ENCODE results near the gene AKAP6.

AKAP6 gene

DNA sequence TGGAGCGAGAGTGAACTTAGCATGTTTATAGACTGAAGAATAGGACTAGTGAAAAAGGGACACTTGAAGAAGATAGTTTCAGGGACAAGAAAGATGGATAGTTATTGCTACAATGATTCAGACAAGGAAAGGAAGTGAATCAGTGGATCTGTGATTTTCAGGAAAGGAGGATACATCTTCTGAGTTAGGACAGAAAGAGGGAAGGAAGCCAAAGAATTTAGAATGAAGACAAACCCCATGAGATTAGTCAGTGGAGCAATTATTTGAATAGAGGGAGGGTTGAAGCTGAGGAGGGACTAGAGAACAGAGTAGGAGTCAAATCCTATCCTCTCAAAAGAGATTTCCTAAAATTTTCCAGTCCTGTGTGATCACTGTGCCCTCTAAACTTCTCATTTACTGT lies 282.7 kb downstream of the AKAP6 start:
- Histone ChIP-seq H3K4me3 (ENCODE audit: low read length) (peak overlapping the region; percentile 6), H3K9ac (ENCODE audit: low read length) (no peak overlapping the region), H3K27me3 (replicated peaks; ENCODE audit: control insufficient read depth, insufficient read depth, low read length) (no peaks in the 10 kb centered on the region), H3K36me3 (ENCODE audit: control insufficient read depth, insufficient read depth, low read length, severe bottlenecking) (no peaks in the 10 kb centered on the region), H3K9me3 (ENCODE audit: control insufficient read depth, low read length) (no peaks in the 10 kb centered on the region), H3K4me1 (ENCODE audit: control insufficient read depth, insufficient read depth, low read length) (peaks cover 34% of the 10 kb centered on the region)
- DNase-seq (ENCODE audit: low read depth): peak; percentile 62

DNA sequence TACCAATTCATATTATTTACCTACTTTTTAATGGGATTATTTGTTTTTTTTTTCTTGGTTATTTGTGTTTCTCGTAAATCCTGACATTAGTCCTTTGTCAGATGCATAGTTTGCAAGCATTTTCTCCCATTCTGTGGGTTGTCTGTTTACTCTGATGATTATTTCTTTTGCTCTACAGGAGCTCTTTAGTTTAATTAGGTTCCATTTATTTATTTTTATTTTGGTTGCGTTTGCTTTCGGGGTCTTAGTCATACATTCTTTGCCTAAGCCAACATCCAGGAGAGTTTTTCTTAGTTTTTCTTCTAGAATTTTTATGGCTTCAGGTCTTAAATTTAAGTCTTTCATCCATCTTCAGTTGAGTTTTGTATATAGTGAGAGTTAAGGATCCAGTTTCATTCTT lies 289.9 kb downstream of the AKAP6 start:
- no peaks in the 10 kb centered on the region for H3K9me3 ChIP-seq (ENCODE audit: control insufficient read depth, low read length)
- DNase-seq (ENCODE audit: low read depth): no peak
- no peaks in the 10 kb centered on the region for H3K36me3 ChIP-seq (ENCODE audit: control insufficient read depth, insufficient read depth, low read length, severe bottlenecking)
- H3K4me1 ChIP-seq (ENCODE audit: control insufficient read depth, insufficient read depth, low read length): peaks cover 21% of the 10 kb centered on the region
- no peak overlapping the region for H3K9ac ChIP-seq (ENCODE audit: low read length)
- no peak overlapping the region for H3K4me3 ChIP-seq (ENCODE audit: low read length)
- no peaks in the 10 kb centered on the region for H3K27me3 ChIP-seq (replicated peaks; ENCODE audit: control insufficient read depth, insufficient read depth, low read length)

DNA sequence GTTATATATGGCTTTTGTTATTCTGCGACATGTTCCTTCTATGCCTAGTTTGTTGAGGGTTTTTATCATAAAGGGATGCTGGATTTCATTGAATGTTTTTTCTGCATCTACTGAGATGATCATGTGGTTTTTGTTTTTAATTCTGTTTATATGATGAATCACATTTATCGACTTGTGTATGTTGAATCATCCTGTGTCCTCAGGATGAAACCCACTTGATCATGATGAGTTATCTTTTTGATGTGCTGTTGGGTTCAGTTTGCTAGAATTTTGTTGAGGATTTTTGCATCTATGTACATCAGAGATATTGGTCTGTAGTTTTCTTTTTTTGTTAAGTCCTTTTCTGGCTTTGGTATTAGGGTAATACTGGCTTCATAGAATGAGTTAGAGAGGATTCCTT lies 291.2 kb downstream of the AKAP6 start:
- Histone ChIP-seq H3K36me3 (ENCODE audit: control insufficient read depth, insufficient read depth, low read length, severe bottlenecking) (no peaks in the 10 kb centered on the region), H3K9me3 (ENCODE audit: control insufficient read depth, low read length) (no peaks in the 10 kb centered on the region), H3K4me3 (ENCODE audit: low read length) (no peak overlapping the region)

DNA sequence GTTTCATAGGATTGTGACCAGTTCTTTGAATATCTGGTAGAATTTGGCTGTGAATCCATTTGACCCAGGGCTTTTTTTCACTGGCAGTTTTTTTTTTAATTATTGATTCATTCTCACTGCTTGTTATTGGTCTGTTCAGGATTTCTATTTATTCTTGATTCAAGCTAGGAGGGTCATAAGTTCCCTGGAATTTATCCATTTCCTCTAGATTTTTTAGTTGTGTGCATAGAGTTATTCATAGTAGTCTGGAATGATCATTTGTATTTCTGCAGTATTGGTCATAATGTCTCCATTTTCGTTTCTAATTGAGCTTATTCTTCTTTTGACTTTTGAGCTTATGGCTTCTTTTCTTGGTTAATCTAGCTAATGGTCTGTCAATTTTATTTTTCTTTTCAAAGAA lies 291.6 kb downstream of the AKAP6 start:
- H3K36me3 ChIP-seq (ENCODE audit: control insufficient read depth, insufficient read depth, low read length, severe bottlenecking): no peaks in the 10 kb centered on the region
- H3K4me3 ChIP-seq (ENCODE audit: low read length): peak overlapping the region; percentile 14
- H3K9ac ChIP-seq (ENCODE audit: low read length): no peak overlapping the region
- H3K27me3 ChIP-seq (replicated peaks; ENCODE audit: control insufficient read depth, insufficient read depth, low read length): no peaks in the 10 kb centered on the region
- no peaks in the 10 kb centered on the region for H3K9me3 ChIP-seq (ENCODE audit: control insufficient read depth, low read length)
- no peak for DNase-seq (ENCODE audit: low read depth)
- peaks cover 23% of the 10 kb centered on the region for H3K4me1 ChIP-seq (ENCODE audit: control insufficient read depth, insufficient read depth, low read length)

More for the DNA sequence above, 291.2 kb downstream of the AKAP6 start:
- no peak overlapping the region for H3K9ac ChIP-seq (ENCODE audit: low read length)
- DNase-seq (ENCODE audit: low read depth): peak; percentile 14
- H3K27me3 ChIP-seq (replicated peaks; ENCODE audit: control insufficient read depth, insufficient read depth, low read length): no peaks in the 10 kb centered on the region
- peaks cover 23% of the 10 kb centered on the region for H3K4me1 ChIP-seq (ENCODE audit: control insufficient read depth, insufficient read depth, low read length)

DNA sequence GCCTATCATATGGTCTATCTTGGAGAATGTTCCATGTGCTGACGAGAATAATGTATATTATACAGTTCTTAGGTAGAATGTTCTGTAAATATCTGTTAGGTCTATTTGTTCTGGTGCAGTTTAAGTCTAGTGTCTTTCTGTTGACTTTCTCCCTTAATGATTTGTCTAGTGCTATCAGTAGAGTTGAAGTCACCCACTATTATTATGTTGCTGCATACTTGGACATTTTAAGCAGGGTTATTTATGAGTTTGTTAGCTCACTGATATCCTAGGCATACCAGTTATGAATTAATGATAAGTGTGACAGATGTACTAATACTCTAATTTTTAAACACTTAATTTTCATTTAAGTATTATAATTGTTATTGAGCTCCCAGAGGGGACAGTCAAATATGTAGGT lies 292.5 kb downstream of the AKAP6 start:
- DNase-seq (ENCODE audit: low read depth): no peak
- Histone ChIP-seq H3K9me3 (ENCODE audit: control insufficient read depth, low read length) (no peaks in the 10 kb centered on the region), H3K4me1 (ENCODE audit: control insufficient read depth, insufficient read depth, low read length) (peaks cover 23% of the 10 kb centered on the region), H3K36me3 (ENCODE audit: control insufficient read depth, insufficient read depth, low read length, severe bottlenecking) (no peaks in the 10 kb centered on the region), H3K27me3 (replicated peaks; ENCODE audit: control insufficient read depth, insufficient read depth, low read length) (no peaks in the 10 kb centered on the region), H3K9ac (ENCODE audit: low read length) (no peak overlapping the region), H3K4me3 (ENCODE audit: low read length) (no peak overlapping the region)

DNA sequence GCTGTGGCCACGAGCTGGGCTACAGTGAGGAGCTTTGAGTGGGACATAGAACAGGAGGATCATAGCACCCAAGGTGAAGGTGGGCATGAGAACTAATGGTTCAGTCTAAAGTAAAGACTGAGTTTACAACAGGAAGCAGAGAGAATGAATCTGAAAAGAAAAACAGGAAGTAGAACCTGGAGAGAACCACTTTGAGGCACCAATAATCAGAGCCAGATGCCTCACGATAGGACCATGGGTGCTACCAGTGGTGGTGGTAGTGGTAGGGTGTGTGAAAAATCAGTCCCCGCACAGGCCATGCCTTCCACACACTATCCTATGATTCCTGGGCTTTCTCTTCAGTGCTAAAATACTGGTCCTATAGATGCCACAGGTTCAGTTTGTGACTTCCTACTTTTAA lies 293.6 kb downstream of the AKAP6 start:
- H3K36me3 ChIP-seq (ENCODE audit: control insufficient read depth, insufficient read depth, low read length, severe bottlenecking): no peaks in the 10 kb centered on the region
- H3K4me1 ChIP-seq (ENCODE audit: control insufficient read depth, insufficient read depth, low read length): peaks cover 24% of the 10 kb centered on the region
- no peak overlapping the region for H3K4me3 ChIP-seq (ENCODE audit: low read length)
- DNase-seq (ENCODE audit: low read depth): no peak
- no peaks in the 10 kb centered on the region for H3K27me3 ChIP-seq (replicated peaks; ENCODE audit: control insufficient read depth, insufficient read depth, low read length)
- H3K9me3 ChIP-seq (ENCODE audit: control insufficient read depth, low read length): no peaks in the 10 kb centered on the region
- H3K9ac ChIP-seq (ENCODE audit: low read length): no peak overlapping the region

DNA sequence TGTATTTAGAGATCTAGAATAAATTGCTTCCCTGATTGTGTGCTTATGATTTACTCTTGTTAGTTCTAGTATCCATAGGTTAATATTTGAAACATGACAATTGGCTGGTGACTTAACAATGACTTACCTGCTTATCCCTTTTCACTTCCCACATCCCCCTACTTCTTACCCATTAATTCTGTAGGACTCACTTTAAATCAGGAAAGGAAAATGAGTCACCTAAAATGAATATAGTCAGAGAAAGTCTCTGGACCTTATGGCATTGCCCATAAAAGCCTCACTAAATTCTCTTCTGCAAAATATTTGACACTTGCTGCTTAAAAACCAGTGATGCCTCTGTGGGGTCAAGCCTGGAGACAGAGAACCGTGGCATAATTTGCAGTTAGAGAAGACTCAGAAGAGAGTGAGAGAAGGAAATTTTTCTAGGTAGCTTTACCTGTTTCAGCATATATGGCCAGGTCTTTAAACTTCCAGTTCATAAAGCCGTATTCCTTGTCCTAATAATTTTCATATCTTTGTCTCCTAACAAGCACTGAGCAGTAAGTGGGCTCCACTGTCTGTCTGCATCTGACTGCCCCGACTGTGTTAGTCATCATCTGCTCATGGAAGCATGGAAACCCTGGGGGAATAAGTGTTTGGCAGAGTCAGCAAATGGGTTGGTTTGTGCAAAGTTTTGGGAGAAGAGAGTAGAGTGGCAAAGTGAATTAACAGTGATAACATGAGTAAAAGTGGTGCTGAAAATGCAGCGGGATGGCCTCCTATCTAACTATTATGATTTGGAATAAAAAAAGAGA lies 294.4 kb downstream of the AKAP6 start:
- Histone ChIP-seq H3K36me3 (ENCODE audit: control insufficient read depth, insufficient read depth, low read length, severe bottlenecking) (no peaks in the 10 kb centered on the region), H3K4me1 (ENCODE audit: control insufficient read depth, insufficient read depth, low read length) (peaks cover 26% of the 10 kb centered on the region), H3K9ac (ENCODE audit: low read length) (no peak overlapping the region), H3K27me3 (replicated peaks; ENCODE audit: control insufficient read depth, insufficient read depth, low read length) (no peaks in the 10 kb centered on the region), H3K9me3 (ENCODE audit: control insufficient read depth, low read length) (no peaks in the 10 kb centered on the region), H3K4me3 (ENCODE audit: low read length) (no peak overlapping the region)
- DNase-seq (ENCODE audit: low read depth): no peak

DNA sequence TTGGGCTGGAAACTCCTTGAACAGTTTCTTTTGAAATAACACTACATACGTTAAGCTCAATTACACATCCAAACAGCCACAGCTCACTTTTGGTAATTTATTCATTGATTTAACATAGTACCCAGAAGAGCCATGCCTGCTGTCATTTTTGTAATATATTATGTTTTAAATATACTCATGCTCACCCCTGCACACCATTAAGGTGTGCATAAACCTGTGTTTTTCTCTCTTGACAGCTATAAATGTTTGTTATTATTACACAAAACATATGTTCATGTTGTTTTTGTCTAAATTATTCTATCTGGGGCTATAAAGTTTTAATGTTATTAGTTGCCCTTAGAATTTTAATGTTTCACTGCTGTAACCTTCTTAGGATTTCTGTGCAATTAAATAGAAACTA lies 296.1 kb downstream of the AKAP6 start:
- Histone ChIP-seq H3K27me3 (replicated peaks; ENCODE audit: control insufficient read depth, insufficient read depth, low read length) (no peaks in the 10 kb centered on the region), H3K36me3 (ENCODE audit: control insufficient read depth, insufficient read depth, low read length, severe bottlenecking) (no peaks in the 10 kb centered on the region), H3K9ac (ENCODE audit: low read length) (no peak overlapping the region), H3K4me3 (ENCODE audit: low read length) (no peak overlapping the region), H3K9me3 (ENCODE audit: control insufficient read depth, low read length) (no peaks in the 10 kb centered on the region), H3K4me1 (ENCODE audit: control insufficient read depth, insufficient read depth, low read length) (peaks cover 24% of the 10 kb centered on the region)
- no peak for DNase-seq (ENCODE audit: low read depth)

DNA sequence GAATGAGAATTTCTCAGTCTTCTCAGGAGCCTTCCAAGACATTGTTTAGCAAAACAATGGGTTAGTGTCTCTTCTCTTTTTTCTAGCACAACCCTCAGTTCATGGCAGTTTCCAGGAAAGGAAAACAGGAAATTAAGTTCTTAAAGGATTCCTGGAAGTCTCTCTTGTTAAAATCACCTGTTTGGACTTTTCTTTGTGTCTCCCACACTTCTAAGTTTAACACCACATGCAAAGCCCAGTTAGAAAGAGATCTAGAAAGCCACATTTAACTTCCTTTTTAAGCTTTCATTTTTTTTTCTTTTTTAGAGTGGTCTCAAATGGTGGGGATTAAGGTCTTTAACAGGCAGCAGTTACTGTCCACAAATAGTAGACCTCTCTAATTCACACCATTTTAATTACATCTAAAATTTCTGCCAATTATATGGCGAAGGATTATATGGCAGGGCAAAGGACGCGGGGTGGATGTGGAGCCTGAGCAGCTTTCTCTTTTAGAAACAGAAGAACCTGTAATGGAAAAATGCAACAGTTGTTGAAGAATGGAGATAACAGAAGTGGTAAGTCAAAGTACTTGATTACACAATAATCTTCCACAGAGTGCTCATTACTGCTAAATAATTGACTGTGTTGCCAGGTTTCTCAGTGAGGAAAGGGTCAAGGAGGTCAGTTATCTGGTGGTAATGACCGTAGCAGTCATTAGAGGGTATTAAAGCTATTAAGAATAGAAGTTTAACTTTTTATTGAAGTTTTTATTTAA lies 298.6 kb downstream of the AKAP6 start:
- no peak overlapping the region for H3K9ac ChIP-seq (ENCODE audit: low read length)
- no peak for DNase-seq (ENCODE audit: low read depth)
- H3K27me3 ChIP-seq (replicated peaks; ENCODE audit: control insufficient read depth, insufficient read depth, low read length): no peaks in the 10 kb centered on the region
- H3K9me3 ChIP-seq (ENCODE audit: control insufficient read depth, low read length): no peaks in the 10 kb centered on the region
- no peak overlapping the region for H3K4me3 ChIP-seq (ENCODE audit: low read length)
- no peaks in the 10 kb centered on the region for H3K36me3 ChIP-seq (ENCODE audit: control insufficient read depth, insufficient read depth, low read length, severe bottlenecking)
- peaks cover 13% of the 10 kb centered on the region for H3K4me1 ChIP-seq (ENCODE audit: control insufficient read depth, insufficient read depth, low read length)

DNA sequence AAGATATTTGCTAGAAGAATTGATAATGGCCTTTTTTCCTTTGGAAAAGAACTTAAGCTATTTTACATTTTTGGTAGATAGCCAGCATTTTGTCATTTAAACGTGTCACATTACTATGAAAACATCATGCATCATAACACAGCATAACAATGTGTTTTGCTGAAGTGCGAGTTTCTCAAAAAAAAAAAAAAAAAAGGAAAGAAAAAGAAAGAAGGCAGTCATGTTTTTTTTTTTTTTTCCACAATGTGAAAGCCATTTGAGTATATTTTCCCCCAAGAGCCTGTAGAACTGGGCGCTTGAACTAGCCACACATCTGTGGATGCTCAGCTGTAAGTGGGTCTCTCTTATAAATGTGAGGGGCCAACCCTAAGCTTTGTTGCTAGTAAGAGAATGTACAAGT lies 300.1 kb downstream of the AKAP6 start:
- DNase-seq (ENCODE audit: low read depth): no peak
- peaks cover 4% of the 10 kb centered on the region for H3K4me1 ChIP-seq (ENCODE audit: control insufficient read depth, insufficient read depth, low read length)
- H3K4me3 ChIP-seq (ENCODE audit: low read length): no peak overlapping the region
- H3K9ac ChIP-seq (ENCODE audit: low read length): no peak overlapping the region
- H3K9me3 ChIP-seq (ENCODE audit: control insufficient read depth, low read length): no peaks in the 10 kb centered on the region
- H3K36me3 ChIP-seq (ENCODE audit: control insufficient read depth, insufficient read depth, low read length, severe bottlenecking): no peaks in the 10 kb centered on the region
- no peaks in the 10 kb centered on the region for H3K27me3 ChIP-seq (replicated peaks; ENCODE audit: control insufficient read depth, insufficient read depth, low read length)

DNA sequence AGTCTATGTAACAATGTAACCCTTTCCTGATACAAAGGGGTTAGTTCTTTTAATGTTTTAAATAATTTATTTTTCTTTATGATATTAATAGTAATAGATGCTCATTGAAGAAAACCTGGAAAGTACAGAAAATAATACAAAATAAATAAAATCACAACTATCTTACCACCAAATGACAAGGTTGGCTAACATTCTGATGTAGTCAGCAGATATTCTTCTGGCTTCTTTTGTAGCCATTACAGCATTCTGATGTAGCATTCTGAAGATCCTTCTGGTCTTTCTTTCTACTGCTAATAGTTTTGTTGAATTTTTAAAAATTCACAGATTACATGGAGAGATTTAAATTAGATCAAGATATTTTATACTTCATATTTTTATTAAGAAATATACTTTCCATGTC lies 301.6 kb downstream of the AKAP6 start:
- Histone ChIP-seq H3K27me3 (replicated peaks; ENCODE audit: control insufficient read depth, insufficient read depth, low read length) (no peaks in the 10 kb centered on the region), H3K9ac (ENCODE audit: low read length) (no peak overlapping the region), H3K4me1 (ENCODE audit: control insufficient read depth, insufficient read depth, low read length) (peaks cover 17% of the 10 kb centered on the region), H3K36me3 (ENCODE audit: control insufficient read depth, insufficient read depth, low read length, severe bottlenecking) (no peaks in the 10 kb centered on the region), H3K4me3 (ENCODE audit: low read length) (no peak overlapping the region), H3K9me3 (ENCODE audit: control insufficient read depth, low read length) (no peaks in the 10 kb centered on the region)
- DNase-seq (ENCODE audit: low read depth): no peak

Measured in adipocyte (in vitro differentiated cells).